Gastrocnemius medialis (tissue), 4 donors: ENCODE data around the gene SLC4A1AP. TPM values are rescaled to one million over a fixed set of nuclear protein-coding genes. Genes with fewer than 3 reads are reported as not detected.

Experiments
- ATAC-seq, 2 donors: fragments of 150-250 bp; one replicate each; pipeline ENCODE4 v1.9.1; 2016
- DNase-seq, 2 donors: peaks; one replicate each; pipeline ENCODE4 v3.0.0-alpha.2; 2019
- H3K27ac ChIP-seq, 4 donors: fragments of 200-600 bp; sonication (generic); 1 replicate in 1 of 4; 2 replicates in 3 of 4; pipeline ENCODE4 v1.5.1; 2016 to 2018; ENCODE audit warnings: mild to moderate bottlenecking in 2 of 4, moderate library complexity in 1 of 4
- H3K27me3 ChIP-seq, 3 donors: fragments of 200-600 bp; sonication (generic) in 2 of 3; 1 replicate in 1 of 3; 2 replicates in 2 of 3; pipeline versions ENCODE4 v1.5.1 to v1.6.0; 2016 to 2019; ENCODE audit warnings: mild to moderate bottlenecking in 1 of 3, moderate library complexity in 1 of 3
- H3K36me3 ChIP-seq, 2 donors: fragments of 200-600 bp; sonication (generic) in 1 of 2; one replicate each; pipeline ENCODE4 v1.5.1; 2017 to 2018
- H3K4me1 ChIP-seq, 2 donors: fragments of 200-600 bp; sonication (generic) in 1 of 2; one replicate each; pipeline ENCODE4 v1.5.1; 2016 to 2017; ENCODE audit warnings: mild to moderate bottlenecking in 2 of 2
- H3K4me3 ChIP-seq, 4 donors: fragments of 200-600 bp; sonication (generic) in 3 of 4; 1 replicate in 1 of 4; 2 replicates in 3 of 4; pipeline ENCODE4 v1.5.1; 2016 to 2019; ENCODE audit warnings: mild to moderate bottlenecking in 2 of 4
- H3K9me3 ChIP-seq, 3 donors: fragments of 200-600 bp; sonication (generic) in 2 of 3; 1 replicate in 1 of 3; 2 replicates in 2 of 3; pipeline ENCODE4 v1.5.1; 2016 to 2019
- POLR2A ChIP-seq, 2 donors: fragments of 450-650 bp; IDR thresholded peaks; one replicate each; pipeline ENCODE4 v1.6.1; 2017; ENCODE audit warnings: antibody characterized with exemption in 2 of 2, mild to moderate bottlenecking in 2 of 2, moderate library complexity in 2 of 2
- in situ Hi-C, 4 donors: fragments of 200-750 bp; cut with MboI; loops; one replicate each; pipeline versions ENCODE4 v1.15.0 to v1.8.0; 2017; ENCODE audit warnings: low sequenced_read_pairs in 4 of 4
- intact Hi-C: fragments of 100-400 bp; cut with DNase I; formaldehyde crosslinking; loops from one replicate; pipeline ENCODE4 v1.15.1; 2023; ENCODE audit warnings: low total_unique reads
- total RNA-seq, 4 donors: library from RNA; depleted of rRNA; stranded (reverse); fragments of >200 nt; gene quantifications; one replicate each; pipeline versions ENCODE4 v1.1.0 to v1.2.3, GENCODE V29; 2016
- TF ChIP-seq, protein P1 (sequence below), 5 experiments: fragments of 450-650 bp in 3 of 5; fragments of 200-600 bp in 2 of 5; sonication (generic) in 2 of 5; IDR thresholded peaks in 4 of 5; conservative IDR thresholded peaks in 1 of 5; 1 replicate in 4 of 5; 2 replicates in 1 of 5; pipeline ENCODE4 v1.5.1; 2016 to 2019; ENCODE audit warnings: antibody characterized with exemption in 5 of 5, mild to moderate bottlenecking in 3 of 5, moderate library complexity in 3 of 5

The SLC4A1AP gene
- total RNA-seq, 4 donors from 2014 or later = 32.1 to 44.2 (median 34.6) TPM

DNA sequence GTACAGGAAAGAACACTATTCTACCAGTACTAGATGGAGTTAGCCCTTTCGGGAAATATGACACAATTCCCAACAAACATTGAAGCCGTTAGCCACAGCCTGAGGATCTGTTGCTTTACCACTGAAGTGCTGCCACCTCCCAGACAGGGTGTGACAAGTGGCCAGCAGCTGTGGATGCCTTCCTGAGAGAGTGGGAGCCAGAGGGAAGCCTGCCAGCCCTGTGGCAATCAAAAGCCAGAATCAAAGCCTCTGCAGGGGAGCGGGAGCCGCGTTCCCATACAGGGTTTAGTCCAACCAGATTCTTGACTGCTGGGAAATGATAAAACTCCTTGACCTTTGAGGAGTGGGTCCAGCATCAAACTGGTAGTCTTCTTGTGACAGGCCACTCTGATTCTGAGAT lies 38.0 kb downstream of the SLC4A1AP start:
- DNase-seq (peak; percentile 92 to 97), ATAC-seq (peak; percentile 59 to 78)
- no peaks in the 10 kb centered on the region for H3K36me3 ChIP-seq
- TF ChIP-seq, protein P1, sequence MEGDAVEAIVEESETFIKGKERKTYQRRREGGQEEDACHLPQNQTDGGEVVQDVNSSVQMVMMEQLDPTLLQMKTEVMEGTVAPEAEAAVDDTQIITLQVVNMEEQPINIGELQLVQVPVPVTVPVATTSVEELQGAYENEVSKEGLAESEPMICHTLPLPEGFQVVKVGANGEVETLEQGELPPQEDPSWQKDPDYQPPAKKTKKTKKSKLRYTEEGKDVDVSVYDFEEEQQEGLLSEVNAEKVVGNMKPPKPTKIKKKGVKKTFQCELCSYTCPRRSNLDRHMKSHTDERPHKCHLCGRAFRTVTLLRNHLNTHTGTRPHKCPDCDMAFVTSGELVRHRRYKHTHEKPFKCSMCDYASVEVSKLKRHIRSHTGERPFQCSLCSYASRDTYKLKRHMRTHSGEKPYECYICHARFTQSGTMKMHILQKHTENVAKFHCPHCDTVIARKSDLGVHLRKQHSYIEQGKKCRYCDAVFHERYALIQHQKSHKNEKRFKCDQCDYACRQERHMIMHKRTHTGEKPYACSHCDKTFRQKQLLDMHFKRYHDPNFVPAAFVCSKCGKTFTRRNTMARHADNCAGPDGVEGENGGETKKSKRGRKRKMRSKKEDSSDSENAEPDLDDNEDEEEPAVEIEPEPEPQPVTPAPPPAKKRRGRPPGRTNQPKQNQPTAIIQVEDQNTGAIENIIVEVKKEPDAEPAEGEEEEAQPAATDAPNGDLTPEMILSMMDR (IDR thresholded peaks at IDR 0.05 in 4 of 5, conservative IDR thresholded peaks at IDR 0.05 in 1 of 5) = no peak
- no peak for TF ChIP-seq POLR2A (IDR thresholded peaks at IDR 0.05)
- H3K9me3 ChIP-seq = no peaks in the 10 kb centered on the region
- peaks cover 36 to 51% of the 10 kb centered on the region in 2 donors for H3K4me1 ChIP-seq
- in situ Hi-C loops (loop anchor here in 1 of 4 donors (10.0 kb wide), 1 partner anchor 743 kb away; no protein-coding TSS in a partner anchor), intact Hi-C loops (loop anchor here (2.0 to 5.0 kb wide), 2 partner anchors 121 to 641 kb away; no protein-coding TSS in a partner anchor)
- H3K4me3 ChIP-seq = no peak overlapping the region
- H3K27me3 ChIP-seq = no peaks in the 10 kb centered on the region
- peak overlapping the region; percentile 77 to 94 (median 80) for H3K27ac ChIP-seq

- intact Hi-C loops (loop anchor here (2.0 to 5.0 kb wide), 2 partner anchors 120 to 640 kb away; no protein-coding TSS in a partner anchor), in situ Hi-C loops (loop anchor here in 1 of 4 donors (10.0 kb wide), 1 partner anchor 742 kb away; no protein-coding TSS in a partner anchor)
- ATAC-seq (no peak), DNase-seq (no peak)
- TF ChIP-seq POLR2A (IDR thresholded peaks at IDR 0.05) = no peak
- TF ChIP-seq, protein P1 (IDR thresholded peaks at IDR 0.05 in 4 of 5, conservative IDR thresholded peaks at IDR 0.05 in 1 of 5) = no peak
- H3K4me1 ChIP-seq = peaks cover 39 to 58% of the 10 kb centered on the region in 2 donors
- no peak overlapping the region for H3K4me3 ChIP-seq
- H3K9me3 ChIP-seq = no peaks in the 10 kb centered on the region
- no peaks in the 10 kb centered on the region for H3K36me3 ChIP-seq
- no peaks in the 10 kb centered on the region for H3K27me3 ChIP-seq
- H3K27ac ChIP-seq = peak overlapping the region; percentile 77 to 94 (median 80)
Observed at GRCh38 chr2:27702302-27702701, 38.6 kb downstream of the SLC4A1AP start.

GRCh38 chr2:27703638-27704341 lies 40.1 kb downstream of the SLC4A1AP start:
- intact Hi-C loops (loop anchor here (2.0 to 5.0 kb wide), 3 partner anchors 119 to 749 kb away; no protein-coding TSS in a partner anchor), in situ Hi-C loops (loop anchor here in 1 of 4 donors (10.0 kb wide), 1 partner anchor 741 kb away; no protein-coding TSS in a partner anchor)
- H3K4me1 ChIP-seq = peaks cover 39 to 62% of the 10 kb centered on the region in 2 donors
- H3K36me3 ChIP-seq = no peaks in the 10 kb centered on the region
- DNase-seq (peak; percentile 74 to 81), ATAC-seq (peak; percentile 30 to 40)
- H3K27ac ChIP-seq = peak overlapping the region; percentile 84 to 96 (median 94)
- H3K9me3 ChIP-seq = no peaks in the 10 kb centered on the region
- no peak overlapping the region for H3K4me3 ChIP-seq
- no peak for TF ChIP-seq POLR2A (IDR thresholded peaks at IDR 0.05)
- TF ChIP-seq, protein P1 (IDR thresholded peaks at IDR 0.05 in 4 of 5, conservative IDR thresholded peaks at IDR 0.05 in 1 of 5) = peak; percentile 88 to 96 (median 94)
- no peaks in the 10 kb centered on the region for H3K27me3 ChIP-seq

GRCh38 chr2:27704342-27704876 lies 40.7 kb downstream of the SLC4A1AP start:
- DNase-seq (no peak), ATAC-seq (no peak)
- Histone ChIP-seq H3K27me3 (no peaks in the 10 kb centered on the region), H3K27ac (peak overlapping the region; percentile 84 to 96 (median 94)), H3K4me1 (peaks cover 39 to 62% of the 10 kb centered on the region in 2 donors), H3K36me3 (no peaks in the 10 kb centered on the region), H3K9me3 (no peaks in the 10 kb centered on the region), H3K4me3 (no peak overlapping the region)
- intact Hi-C loops (loop anchor here (2.0 to 5.0 kb wide), 2 partner anchors 638 to 748 kb away; no protein-coding TSS in a partner anchor), in situ Hi-C loops (loop anchor here in 1 of 4 donors (10.0 kb wide), 1 partner anchor 740 kb away; no protein-coding TSS in a partner anchor)
- TF ChIP-seq, protein P1 (IDR thresholded peaks at IDR 0.05 in 4 of 5, conservative IDR thresholded peaks at IDR 0.05 in 1 of 5) = no peak
- TF ChIP-seq POLR2A (IDR thresholded peaks at IDR 0.05) = no peak
